HepG2 (cell line): Measurements from ENCODE around the gene CEACAM4. TPM values are rescaled to one million over a fixed set of nuclear protein-coding genes. Genes with fewer than 3 reads are reported as not detected.

Experiments used
- ATAC-seq: fragments of 200-7000 bp; cut with Tn5 transposase; 3 replicates; pipeline ENCODE4 v1.9.1; 2020; ENCODE audit warnings: mild to moderate bottlenecking, moderate library complexity
- BruUV-seq: library from RNA; stranded (reverse); fragments of 400-500 nt; replicated peaks from 2 replicates; lab custom pipeline; 2021; lab: Mats Ljungman, UMichigan
- CTCF ChIA-PET: fragments of 300-600 bp; formaldehyde crosslinking; extraction: SDS; loops from one replicate; lab custom pipeline; 2021; ENCODE audit warnings: low total read pairs, inconsistent platforms, low intra/inter-chr PET ratio; lab: Yijun Ruan, JAX
- POLR2A ChIA-PET: fragments of 350-600 bp; sonication (Branson Sonifier 250); formaldehyde crosslinking; loops from one replicate; lab custom pipeline; 2020; ENCODE audit warnings: antibody characterized with exemption, inconsistent platforms; lab: Yijun Ruan, JAX
- DNase-seq: peaks from one replicate; pipeline ENCODE4 v3.0.0-alpha.2; 2015; ENCODE audit warnings: low spot score
- FAIRE-seq: peaks from 3 replicates; lab custom pipeline; 2011; peaks lifted over from hg19 to GRCh38; lab: Jason Lieb, UNC
- H2AFZ ChIP-seq: one replicate; pipeline ENCODE4 v1.6.1; 2011; ENCODE audit warnings: low read length, inconsistent platforms
- H3K27ac ChIP-seq: fragments of 300-600 bp; 3 replicates; pipeline ENCODE4 v1.8.0; 2011; ENCODE audit warnings: mixed run types, mild to moderate bottlenecking, mixed read lengths, low read length, inconsistent platforms; ENCODE audit not compliant: insufficient read depth; ENCODE audit errors: extremely low read length
- H3K27me3 ChIP-seq, 2 experiments: fragments of 200-600 bp in 1 of 2; 2 replicates in 1 of 2; 3 replicates in 1 of 2; pipeline versions ENCODE4 v1.6.0 to v1.8.0; 2011; ENCODE audit warnings: low read length in 2 of 2, mild to moderate bottlenecking in 2 of 2, moderate library complexity in 2 of 2, inconsistent platforms in 1 of 2; ENCODE audit not compliant: insufficient read depth in 2 of 2, control insufficient read depth in 1 of 2
- H3K36me3 ChIP-seq, 2 experiments: fragments of 200-600 bp in 1 of 2; replicated peaks in 1 of 2; 2 replicates in 1 of 2; 3 replicates in 1 of 2; pipeline versions ENCODE4 v1.5.1 to v1.8.0; 2011; ENCODE audit warnings: low read length in 2 of 2, inconsistent platforms in 1 of 2; ENCODE audit not compliant: insufficient read depth in 2 of 2, control insufficient read depth in 1 of 2
- H3K4me1 ChIP-seq: 2 replicates; pipeline ENCODE4 v1.5.1; 2012; ENCODE audit warnings: low read length, inconsistent platforms; ENCODE audit not compliant: insufficient read depth
- H3K4me2 ChIP-seq: 2 replicates; pipeline ENCODE4 v1.6.0; 2011; ENCODE audit warnings: low read depth, low read length, inconsistent platforms
- H3K4me3 ChIP-seq, 3 experiments: fragments of 200-600 bp in 1 of 3; sonication (generic), shearing (Covaris generic) in 1 of 3; replicated peaks in 1 of 3; 2 replicates each; pipeline ENCODE4 v1.5.1; 2011 to 2016; ENCODE audit warnings: low read length in 3 of 3, inconsistent platforms in 2 of 3, low read depth in 2 of 3, mild to moderate bottlenecking in 2 of 3, control low read depth in 1 of 3, mixed read lengths in 1 of 3; ENCODE audit not compliant: insufficient read depth in 1 of 3
- H3K79me2 ChIP-seq: one replicate; pipeline ENCODE4 v1.6.1; 2011; ENCODE audit warnings: low read length, inconsistent platforms; ENCODE audit not compliant: insufficient read depth
- H3K9ac ChIP-seq: 2 replicates; pipeline ENCODE4 v1.6.0; 2011; ENCODE audit warnings: mild to moderate bottlenecking, low read depth, low read length, inconsistent platforms; ENCODE audit not compliant: insufficient read depth
- H3K9me3 ChIP-seq: 2 replicates; pipeline ENCODE4 v1.5.1; 2012; ENCODE audit warnings: mild to moderate bottlenecking, low read length
- H4K20me1 ChIP-seq: 2 replicates; pipeline ENCODE4 v1.6.0; 2011; ENCODE audit warnings: inconsistent platforms, mild to moderate bottlenecking, low read length, moderate library complexity; ENCODE audit not compliant: insufficient read depth
- NCOR1 ChIP-seq: fragments of 200-600 bp; sonication (generic); IDR thresholded peaks from 2 replicates; pipeline ENCODE4 v1.7.0; 2017; ENCODE audit warnings: antibody characterized with exemption, low read length, borderline replicate concordance
- NR2F6 ChIP-seq, 2 experiments: IDR thresholded peaks; 2 replicates each; pipeline ENCODE4 v1.6.1; 2016; ENCODE audit warnings: antibody characterized with exemption in 1 of 2, mild to moderate bottlenecking in 1 of 2
- REPIN1 ChIP-seq: sonication (generic); formaldehyde crosslinking; IDR thresholded peaks from 2 replicates; pipeline ENCODE4 v1.8.0; 2022; ENCODE audit warnings: missing genetic modification reagents, low read depth, mild to moderate bottlenecking, borderline replicate concordance
- SOX5 ChIP-seq: IDR thresholded peaks from 2 replicates; pipeline ENCODE4 v1.6.1; 2016; ENCODE audit warnings: borderline replicate concordance
- TBX3 ChIP-seq: fragments of 450-650 bp; IDR thresholded peaks from 2 replicates; pipeline ENCODE4 v1.6.1; 2017; ENCODE audit warnings: antibody characterized with exemption, mild to moderate bottlenecking, inconsistent platforms, borderline replicate concordance
- ZNF251 ChIP-seq: sonication (generic); formaldehyde crosslinking; IDR thresholded peaks from 2 replicates; pipeline ENCODE4 v1.9.0; 2021; ENCODE audit warnings: mild to moderate bottlenecking, missing genetic modification reagents
- ZSCAN9 ChIP-seq: IDR thresholded peaks from 2 replicates; pipeline ENCODE4 v1.6.1; 2016; ENCODE audit warnings: borderline replicate concordance
- WGBS: methylation state at CpG from one replicate; pipeline ENCODE4 v1.1.6; 2017; ENCODE audit warnings: low lambda C conversion rate; 5-methylcytosine and 5-hydroxymethylcytosine counted together
- in situ Hi-C: cut with HindIII; loops from 2 replicates; pipeline ENCODE4 v1.10.0; 2017; ENCODE audit warnings: low pct_unique_long_range_greater_than_20kb; ENCODE audit not compliant: extremely low pct_ligation_motif_present
- intact Hi-C: fragments of 100-400 bp; cut with micrococcal nuclease; formaldehyde crosslinking; loops from one replicate; pipeline ENCODE4 v1.10.0; 2022; ENCODE audit not compliant: unreplicated experiment
- polyA plus RNA-seq, 8 experiments: library from polyadenylated mRNA; depleted of rRNA in 3 of 8; stranded (reverse) in 7 of 8; unstranded in 1 of 8; fragments of >200 nt; fragmentation: Illumina TruSeq in 4 of 8; extraction: Trizol in 4 of 8; gene quantifications; 2 replicates each; pipeline versions ENCODE4 v1.2.1 to v1.2.3, GENCODE V29; 2011 to 2016; ENCODE audit warnings: low read depth in 4 of 8, missing spikeins in 1 of 8, mixed read lengths in 1 of 8; ENCODE audit not compliant: insufficient read depth in 1 of 8
- total RNA-seq, 5 experiments: library from RNA; depleted of rRNA; stranded (reverse); fragments of >200 nt; fragmentation: Illumina TruSeq; extraction: Trizol; gene quantifications; 2 replicates each; pipeline ENCODE4 v1.2.3, GENCODE V29; 2016; ENCODE audit warnings: low read depth in 1 of 5
- TF ChIP-seq, protein P1 (sequence below): sonication (generic); formaldehyde crosslinking; IDR thresholded peaks from 2 replicates; pipeline ENCODE4 v1.4.0; 2020; ENCODE audit warnings: low read depth, mild to moderate bottlenecking, missing genetic modification reagents
- TF ChIP-seq, protein P2 (sequence below): sonication (generic); formaldehyde crosslinking; conservative IDR thresholded peaks from 2 replicates; pipeline ENCODE4 v1.8.0; 2022; ENCODE audit warnings: low read depth, missing genetic modification reagents
- TF ChIP-seq, protein P3 (sequence below): sonication (generic); formaldehyde crosslinking; conservative IDR thresholded peaks from 2 replicates; pipeline ENCODE4 v1.8.1; 2023; ENCODE audit warnings: missing genetic modification reagents
- TF ChIP-seq, protein P4 (sequence below): IDR thresholded peaks from 2 replicates; pipeline ENCODE4 v1.6.1; 2016; ENCODE audit warnings: mild to moderate bottlenecking, missing biosample characterization, missing genetic modification reagents
- TF ChIP-seq, protein P5 (sequence below): sonication (generic); formaldehyde crosslinking; IDR thresholded peaks from 2 replicates; pipeline ENCODE4 v1.8.0; 2022; ENCODE audit warnings: missing genetic modification reagents, mild to moderate bottlenecking, inconsistent platforms, borderline replicate concordance

Gene CEACAM4
- total and polyA plus RNA-seq, 2 of the 13 experiments (the other 11 are each of a cell fraction or from before 2014, with no cell fraction given), result not detected

DNA sequence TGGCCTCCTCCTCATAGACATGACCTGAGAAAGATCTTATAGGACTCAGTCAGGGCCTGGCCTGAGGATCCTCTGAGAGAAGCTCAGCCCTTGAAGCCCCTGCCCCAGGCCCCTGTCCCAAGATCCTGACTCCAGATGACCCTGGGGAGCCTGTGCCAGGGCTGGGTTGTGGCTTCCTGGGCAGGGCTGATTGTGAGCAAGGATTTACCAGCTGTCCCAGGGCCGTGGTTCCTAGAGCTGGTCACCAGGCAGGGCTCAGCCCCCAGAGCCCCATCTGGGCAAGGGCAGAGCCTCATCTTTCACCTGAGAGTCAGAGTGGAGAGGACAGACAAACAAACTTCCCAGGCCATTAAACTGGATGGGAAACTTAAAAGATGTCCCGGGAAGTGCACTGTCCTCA, 49.0 kb downstream of the CEACAM4 start:
- Histone ChIP-seq H3K27me3 (0 out of 5 replicates have a peak, but pooled peaks cover 0 to 4% of the 10 kb centered on the region in 2 experiments), H3K9ac (no peak overlapping the region), H3K9me3 (peaks cover 29% of the 10 kb centered on the region), H3K79me2 (no peaks in the 10 kb centered on the region), H3K27ac (no peak overlapping the region), H3K4me3 (no peak overlapping the region), H3K4me2 (no peak overlapping the region), H4K20me1 (no peaks in the 10 kb centered on the region), H2AFZ (no peak overlapping the region), H3K4me1 (peaks cover 9% of the 10 kb centered on the region; the same call in 1 of the 2 replicates), H3K36me3 (no peaks in the 10 kb centered on the region)
- 0% methylated on average over 2 of the region's 2 CpGs for WGBS
- intact Hi-C loops, result no loop called here
- TF ChIP-seq REPIN1 (no peak), NCOR1 (no peak), ZNF251 (CRISPR knock-in tag) (no peak), ZSCAN9 (CRISPR knock-in tag) (no peak), NR2F6 (IDR thresholded peaks at IDR 0.05) (no peak), NR2F6 (CRISPR knock-in tag; IDR thresholded peaks at IDR 0.05) (no peak), SOX5 (no peak), TBX3 (no peak)
- TF ChIP-seq, protein P1, sequence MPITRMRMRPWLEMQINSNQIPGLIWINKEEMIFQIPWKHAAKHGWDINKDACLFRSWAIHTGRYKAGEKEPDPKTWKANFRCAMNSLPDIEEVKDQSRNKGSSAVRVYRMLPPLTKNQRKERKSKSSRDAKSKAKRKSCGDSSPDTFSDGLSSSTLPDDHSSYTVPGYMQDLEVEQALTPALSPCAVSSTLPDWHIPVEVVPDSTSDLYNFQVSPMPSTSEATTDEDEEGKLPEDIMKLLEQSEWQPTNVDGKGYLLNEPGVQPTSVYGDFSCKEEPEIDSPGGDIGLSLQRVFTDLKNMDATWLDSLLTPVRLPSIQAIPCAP, result no peak
- TF ChIP-seq, protein P2, sequence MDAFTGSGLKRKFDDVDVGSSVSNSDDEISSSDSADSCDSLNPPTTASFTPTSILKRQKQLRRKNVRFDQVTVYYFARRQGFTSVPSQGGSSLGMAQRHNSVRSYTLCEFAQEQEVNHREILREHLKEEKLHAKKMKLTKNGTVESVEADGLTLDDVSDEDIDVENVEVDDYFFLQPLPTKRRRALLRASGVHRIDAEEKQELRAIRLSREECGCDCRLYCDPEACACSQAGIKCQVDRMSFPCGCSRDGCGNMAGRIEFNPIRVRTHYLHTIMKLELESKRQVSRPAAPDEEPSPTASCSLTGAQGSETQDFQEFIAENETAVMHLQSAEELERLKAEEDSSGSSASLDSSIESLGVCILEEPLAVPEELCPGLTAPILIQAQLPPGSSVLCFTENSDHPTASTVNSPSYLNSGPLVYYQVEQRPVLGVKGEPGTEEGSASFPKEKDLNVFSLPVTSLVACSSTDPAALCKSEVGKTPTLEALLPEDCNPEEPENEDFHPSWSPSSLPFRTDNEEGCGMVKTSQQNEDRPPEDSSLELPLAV, result no peak
- TF ChIP-seq, protein P3, sequence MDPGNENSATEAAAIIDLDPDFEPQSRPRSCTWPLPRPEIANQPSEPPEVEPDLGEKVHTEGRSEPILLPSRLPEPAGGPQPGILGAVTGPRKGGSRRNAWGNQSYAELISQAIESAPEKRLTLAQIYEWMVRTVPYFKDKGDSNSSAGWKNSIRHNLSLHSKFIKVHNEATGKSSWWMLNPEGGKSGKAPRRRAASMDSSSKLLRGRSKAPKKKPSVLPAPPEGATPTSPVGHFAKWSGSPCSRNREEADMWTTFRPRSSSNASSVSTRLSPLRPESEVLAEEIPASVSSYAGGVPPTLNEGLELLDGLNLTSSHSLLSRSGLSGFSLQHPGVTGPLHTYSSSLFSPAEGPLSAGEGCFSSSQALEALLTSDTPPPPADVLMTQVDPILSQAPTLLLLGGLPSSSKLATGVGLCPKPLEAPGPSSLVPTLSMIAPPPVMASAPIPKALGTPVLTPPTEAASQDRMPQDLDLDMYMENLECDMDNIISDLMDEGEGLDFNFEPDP (CRISPR knock-in tag), result no peak
- TF ChIP-seq, protein P4, sequence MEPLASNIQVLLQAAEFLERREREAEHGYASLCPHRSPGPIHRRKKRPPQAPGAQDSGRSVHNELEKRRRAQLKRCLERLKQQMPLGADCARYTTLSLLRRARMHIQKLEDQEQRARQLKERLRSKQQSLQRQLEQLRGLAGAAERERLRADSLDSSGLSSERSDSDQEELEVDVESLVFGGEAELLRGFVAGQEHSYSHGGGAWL (CRISPR knock-in tag), result no peak
- TF ChIP-seq, protein P5, sequence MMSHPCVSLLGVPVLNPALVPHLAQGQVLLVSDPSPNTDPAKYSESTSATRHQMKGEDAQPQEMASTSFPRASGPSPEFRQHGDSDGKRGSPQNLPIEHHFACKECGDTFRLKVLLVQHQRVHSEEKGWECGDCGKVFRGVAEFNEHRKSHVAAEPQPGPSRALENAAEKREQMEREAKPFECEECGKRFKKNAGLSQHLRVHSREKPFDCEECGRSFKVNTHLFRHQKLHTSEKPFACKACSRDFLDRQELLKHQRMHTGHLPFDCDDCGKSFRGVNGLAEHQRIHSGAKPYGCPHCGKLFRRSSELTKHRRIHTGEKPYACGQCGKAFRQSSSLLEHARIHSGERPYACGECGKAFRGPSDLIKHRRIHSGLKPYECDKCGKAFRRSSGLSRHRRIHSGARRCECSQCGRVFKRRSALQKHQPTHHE (CRISPR knock-in tag), result no peak
- no TSS peak for BruUV-seq
- in situ Hi-C loops, result no loop called here
- ChIA-PET POLR2A (no interaction called here), CTCF (no interaction called here)
- DNase-seq (no peak), ATAC-seq (no peak), FAIRE-seq (no peak)
